ENCODE data around the gene EN1.

EN1 gene

GRCh38 chr2:118844261-118845004, 3.0 kb downstream of the EN1 start:
- peak overlapping the region; percentile 62 to 76 (median 70) for H3K4me3 ChIP-seq (ENCODE audit: low read depth in 1 of 5, low read length in 5 of 5)

GRCh38 chr2:118843483-118844132, 3.8 kb downstream of the EN1 start:
- H3K9ac ChIP-seq (ENCODE audit: low read length in 5 of 5) = peak overlapping the region in 3 of 5 donors; percentile 16 to 74 (median 39)
- H3K4me1 ChIP-seq (ENCODE audit: control insufficient read depth in 5 of 5, insufficient read depth in 5 of 5, low read length in 5 of 5) = peaks cover 2 to 69% (median 59%) of the 10 kb centered on the region in 5 donors
- H3K36me3 ChIP-seq (ENCODE audit: control insufficient read depth in 5 of 5, insufficient read depth in 5 of 5, low read length in 5 of 5) = no peaks in the 10 kb centered on the region
- peak overlapping the region in 4 of 5 donors; percentile 40 to 71 (median 54) for H3K4me3 ChIP-seq (ENCODE audit: low read depth in 1 of 5, low read length in 5 of 5)
- peaks cover 0 to 45% (median 36%) of the 10 kb centered on the region in 5 donors for H3K27me3 ChIP-seq (ENCODE audit: control insufficient read depth in 5 of 5, insufficient read depth in 4 of 5, low read length in 5 of 5)
- H3K27ac ChIP-seq (ENCODE audit: low read depth, low read length) = peak overlapping the region; percentile 41
- H3K9me3 ChIP-seq (ENCODE audit: control insufficient read depth in 5 of 5, low read length in 5 of 5) = no peaks in the 10 kb centered on the region

More at GRCh38 chr2:118844261-118845004, 3.0 kb downstream of the EN1 start:
- no peaks in the 10 kb centered on the region for H3K9me3 ChIP-seq (ENCODE audit: control insufficient read depth in 5 of 5, low read length in 5 of 5)
- peak overlapping the region; percentile 78 for H3K27ac ChIP-seq (ENCODE audit: low read depth, low read length)
- no peaks in the 10 kb centered on the region for H3K36me3 ChIP-seq (ENCODE audit: control insufficient read depth in 5 of 5, insufficient read depth in 5 of 5, low read length in 5 of 5)
- peaks cover 0 to 48% (median 42%) of the 10 kb centered on the region in 5 donors for H3K27me3 ChIP-seq (ENCODE audit: control insufficient read depth in 5 of 5, insufficient read depth in 4 of 5, low read length in 5 of 5)
- H3K4me1 ChIP-seq (ENCODE audit: control insufficient read depth in 5 of 5, insufficient read depth in 5 of 5, low read length in 5 of 5) = peaks cover 2 to 69% (median 63%) of the 10 kb centered on the region in 5 donors
- H3K9ac ChIP-seq (ENCODE audit: low read length in 5 of 5) = peak overlapping the region in 4 of 5 donors; percentile 24 to 76 (median 53)

- Histone ChIP-seq H3K9me3 (ENCODE audit: control insufficient read depth in 5 of 5, low read length in 5 of 5) (no peaks in the 10 kb centered on the region), H3K27me3 (ENCODE audit: control insufficient read depth in 5 of 5, insufficient read depth in 4 of 5, low read length in 5 of 5) (peaks cover 0 to 51% (median 40%) of the 10 kb centered on the region in 5 donors), H3K27ac (ENCODE audit: low read depth, low read length) (peak overlapping the region; percentile 41), H3K9ac (ENCODE audit: low read length in 5 of 5) (peak overlapping the region in 3 of 5 donors; percentile 39 to 75 (median 56)), H3K4me1 (ENCODE audit: control insufficient read depth in 5 of 5, insufficient read depth in 5 of 5, low read length in 5 of 5) (peaks cover 3 to 62% (median 52%) of the 10 kb centered on the region in 5 donors), H3K4me3 (ENCODE audit: low read depth in 1 of 5, low read length in 5 of 5) (peak overlapping the region; percentile 60 to 73 (median 71)), H3K36me3 (ENCODE audit: control insufficient read depth in 5 of 5, insufficient read depth in 5 of 5, low read length in 5 of 5) (no peaks in the 10 kb centered on the region)
These were observed 4.6 kb downstream of the EN1 start for GRCh38 chr2:118842661-118843482.

GRCh38 chr2:118841828-118842461, 5.5 kb downstream of the EN1 start:
- H3K9ac ChIP-seq (ENCODE audit: low read length in 5 of 5) = peak overlapping the region in 3 of 5 donors; percentile 4 to 50 (median 35)
- H3K27me3 ChIP-seq (ENCODE audit: control insufficient read depth in 5 of 5, insufficient read depth in 4 of 5, low read length in 5 of 5) = peaks cover 0 to 60% (median 41%) of the 10 kb centered on the region in 5 donors
- peak overlapping the region; percentile 51 to 71 (median 60) for H3K4me3 ChIP-seq (ENCODE audit: low read depth in 1 of 5, low read length in 5 of 5)
- peaks cover 3 to 54% (median 49%) of the 10 kb centered on the region in 5 donors for H3K4me1 ChIP-seq (ENCODE audit: control insufficient read depth in 5 of 5, insufficient read depth in 5 of 5, low read length in 5 of 5)
- H3K27ac ChIP-seq (ENCODE audit: low read depth, low read length) = peak overlapping the region; percentile 30
- H3K9me3 ChIP-seq (ENCODE audit: control insufficient read depth in 5 of 5, low read length in 5 of 5) = no peaks in the 10 kb centered on the region
- H3K36me3 ChIP-seq (ENCODE audit: control insufficient read depth in 5 of 5, insufficient read depth in 5 of 5, low read length in 5 of 5) = no peaks in the 10 kb centered on the region

- Histone ChIP-seq H3K27ac (ENCODE audit: low read depth, low read length) (peak overlapping the region; percentile 30), H3K36me3 (ENCODE audit: control insufficient read depth in 5 of 5, insufficient read depth in 5 of 5, low read length in 5 of 5) (no peaks in the 10 kb centered on the region), H3K4me3 (ENCODE audit: low read depth in 1 of 5, low read length in 5 of 5) (peak overlapping the region; percentile 51 to 71 (median 60)), H3K9ac (ENCODE audit: low read length in 5 of 5) (peak overlapping the region in 3 of 5 donors; percentile 22 to 50 (median 35)), H3K27me3 (ENCODE audit: control insufficient read depth in 5 of 5, insufficient read depth in 4 of 5, low read length in 5 of 5) (peaks cover 0 to 65% (median 41%) of the 10 kb centered on the region in 5 donors), H3K4me1 (ENCODE audit: control insufficient read depth in 5 of 5, insufficient read depth in 5 of 5, low read length in 5 of 5) (peaks cover 3 to 55% (median 49%) of the 10 kb centered on the region in 5 donors), H3K9me3 (ENCODE audit: control insufficient read depth in 5 of 5, low read length in 5 of 5) (no peaks in the 10 kb centered on the region)
These were observed 6.0 kb downstream of the EN1 start for GRCh38 chr2:118841450-118841827.

- H3K9ac ChIP-seq (ENCODE audit: low read length in 5 of 5) = no peak overlapping the region
- peaks cover 2 to 47% (median 42%) of the 10 kb centered on the region in 5 donors for H3K4me1 ChIP-seq (ENCODE audit: control insufficient read depth in 5 of 5, insufficient read depth in 5 of 5, low read length in 5 of 5)
- H3K27me3 ChIP-seq (ENCODE audit: control insufficient read depth in 5 of 5, insufficient read depth in 4 of 5, low read length in 5 of 5) = peaks cover 5 to 66% (median 36%) of the 10 kb centered on the region in 5 donors
- H3K9me3 ChIP-seq (ENCODE audit: control insufficient read depth in 5 of 5, low read length in 5 of 5) = no peaks in the 10 kb centered on the region
- H3K36me3 ChIP-seq (ENCODE audit: control insufficient read depth in 5 of 5, insufficient read depth in 5 of 5, low read length in 5 of 5) = no peaks in the 10 kb centered on the region
- no peak overlapping the region for H3K4me3 ChIP-seq (ENCODE audit: low read depth in 1 of 5, low read length in 5 of 5)
- H3K27ac ChIP-seq (ENCODE audit: low read depth, low read length) = no peak overlapping the region
These were observed 8.6 kb downstream of the EN1 start for GRCh38 chr2:118838741-118839455.

GRCh38 chr2:118837621-118838020, 9.8 kb downstream of the EN1 start:
- no peaks in the 10 kb centered on the region for H3K9me3 ChIP-seq (ENCODE audit: control insufficient read depth in 5 of 5, low read length in 5 of 5)
- no peak overlapping the region for H3K27ac ChIP-seq (ENCODE audit: low read depth, low read length)
- H3K9ac ChIP-seq (ENCODE audit: low read length in 5 of 5) = no peak overlapping the region
- peaks cover 2 to 37% (median 31%) of the 10 kb centered on the region in 5 donors for H3K4me1 ChIP-seq (ENCODE audit: control insufficient read depth in 5 of 5, insufficient read depth in 5 of 5, low read length in 5 of 5)
- H3K4me3 ChIP-seq (ENCODE audit: low read depth in 1 of 5, low read length in 5 of 5) = no peak overlapping the region
- H3K36me3 ChIP-seq (ENCODE audit: control insufficient read depth in 5 of 5, insufficient read depth in 5 of 5, low read length in 5 of 5) = no peaks in the 10 kb centered on the region
- H3K27me3 ChIP-seq (ENCODE audit: control insufficient read depth in 5 of 5, insufficient read depth in 4 of 5, low read length in 5 of 5) = peaks cover 5 to 66% (median 40%) of the 10 kb centered on the region in 5 donors

GRCh38 chr2:118837067-118837466, 10.4 kb downstream of the EN1 start:
- peaks cover 5 to 63% (median 43%) of the 10 kb centered on the region in 5 donors for H3K27me3 ChIP-seq (ENCODE audit: control insufficient read depth in 5 of 5, insufficient read depth in 4 of 5, low read length in 5 of 5)
- H3K9me3 ChIP-seq (ENCODE audit: control insufficient read depth in 5 of 5, low read length in 5 of 5) = no peaks in the 10 kb centered on the region
- no peaks in the 10 kb centered on the region for H3K36me3 ChIP-seq (ENCODE audit: control insufficient read depth in 5 of 5, insufficient read depth in 5 of 5, low read length in 5 of 5)
- H3K4me3 ChIP-seq (ENCODE audit: low read depth in 1 of 5, low read length in 5 of 5) = no peak overlapping the region
- no peak overlapping the region for H3K9ac ChIP-seq (ENCODE audit: low read length in 5 of 5)
- H3K4me1 ChIP-seq (ENCODE audit: control insufficient read depth in 5 of 5, insufficient read depth in 5 of 5, low read length in 5 of 5) = peaks cover 2 to 34% (median 27%) of the 10 kb centered on the region in 5 donors
- no peak overlapping the region for H3K27ac ChIP-seq (ENCODE audit: low read depth, low read length)
